Mammary epithelial cell (primary cell): ENCODE measurements around the gene SMCP.

Source experiments
- EZH2 ChIP-seq: IDR thresholded peaks from 2 replicates; pipeline ENCODE4 v1.6.1; 2012; ENCODE audit warnings: low read length, inconsistent platforms, borderline replicate concordance
- TF ChIP-seq, protein P1 (sequence below), 2 donors: IDR thresholded peaks in 1 of 2; conservative IDR thresholded peaks in 1 of 2; 2 replicates each; pipeline ENCODE4 v1.5.1; 2011 to 2012; ENCODE audit warnings: inconsistent platforms in 2 of 2, low read length in 2 of 2, mild to moderate bottlenecking in 2 of 2, control low read depth in 1 of 2, low read depth in 1 of 2; ENCODE audit not compliant: insufficient read depth in 1 of 2; ENCODE audit errors: extremely low read depth in 1 of 2

DNA sequence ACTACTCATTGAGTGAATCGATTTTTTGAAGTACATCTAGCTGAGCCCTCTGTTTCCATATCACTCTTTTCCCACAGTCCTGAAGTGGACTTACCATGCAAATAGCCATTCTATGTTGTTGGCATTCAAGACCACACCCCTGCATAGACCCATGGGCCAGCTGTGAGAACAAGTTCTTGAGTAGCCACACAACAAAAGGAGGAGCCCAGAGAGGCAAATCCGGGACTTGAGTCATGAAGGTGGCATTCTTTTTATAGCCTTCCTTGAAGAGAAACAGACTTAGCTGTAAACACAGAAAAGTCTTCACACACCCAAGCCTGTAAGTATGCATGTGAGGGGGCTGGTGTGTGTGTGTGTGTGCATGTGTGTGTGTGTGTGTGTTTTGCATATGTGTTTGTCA is 55.1 kb downstream of the SMCP start:
- TF ChIP-seq, protein P1, sequence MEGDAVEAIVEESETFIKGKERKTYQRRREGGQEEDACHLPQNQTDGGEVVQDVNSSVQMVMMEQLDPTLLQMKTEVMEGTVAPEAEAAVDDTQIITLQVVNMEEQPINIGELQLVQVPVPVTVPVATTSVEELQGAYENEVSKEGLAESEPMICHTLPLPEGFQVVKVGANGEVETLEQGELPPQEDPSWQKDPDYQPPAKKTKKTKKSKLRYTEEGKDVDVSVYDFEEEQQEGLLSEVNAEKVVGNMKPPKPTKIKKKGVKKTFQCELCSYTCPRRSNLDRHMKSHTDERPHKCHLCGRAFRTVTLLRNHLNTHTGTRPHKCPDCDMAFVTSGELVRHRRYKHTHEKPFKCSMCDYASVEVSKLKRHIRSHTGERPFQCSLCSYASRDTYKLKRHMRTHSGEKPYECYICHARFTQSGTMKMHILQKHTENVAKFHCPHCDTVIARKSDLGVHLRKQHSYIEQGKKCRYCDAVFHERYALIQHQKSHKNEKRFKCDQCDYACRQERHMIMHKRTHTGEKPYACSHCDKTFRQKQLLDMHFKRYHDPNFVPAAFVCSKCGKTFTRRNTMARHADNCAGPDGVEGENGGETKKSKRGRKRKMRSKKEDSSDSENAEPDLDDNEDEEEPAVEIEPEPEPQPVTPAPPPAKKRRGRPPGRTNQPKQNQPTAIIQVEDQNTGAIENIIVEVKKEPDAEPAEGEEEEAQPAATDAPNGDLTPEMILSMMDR (conservative IDR thresholded peaks at IDR 0.05 in 1 of 2, IDR thresholded peaks at IDR 0.05 in 1 of 2; ENCODE audit: extremely low read depth in 1 of 2, insufficient read depth in 1 of 2, low read depth in 1 of 2, low read length in 2 of 2) = no peak
- TF ChIP-seq EZH2 = no peak
